Activated naive CD4-positive, alpha-beta T cell treated with anti-CD3 and anti-CD28 coated beads for 36 hours (primary cell): ENCODE results near the gene BRF1. TPM values are rescaled to one million over a fixed set of nuclear protein-coding genes. Genes with fewer than 3 reads are reported as not detected.

Experiments
- CTCF ChIA-PET: fragments of 350-600 bp; sonication (Branson Sonifier 250); formaldehyde crosslinking; loops from one replicate; lab custom pipeline; 2021; ENCODE audit warnings: antibody characterized with exemption; lab: Charles Lee
- DNase-seq: peaks from one replicate; pipeline ENCODE4 v3.0.0-alpha.2; 2020
- H3K27ac Mint-ChIP-seq: one replicate; pipeline ENCODE4 v1.8.0; 2021; ENCODE audit warnings: mild to moderate bottlenecking, mixed read lengths
- H3K27me3 Mint-ChIP-seq: one replicate; pipeline ENCODE4 v1.8.0; 2021; ENCODE audit warnings: low read depth, mixed read lengths
- H3K36me3 Mint-ChIP-seq: one replicate; pipeline ENCODE4 v1.8.0; 2021; ENCODE audit warnings: low read depth, mixed read lengths
- H3K4me1 Mint-ChIP-seq: one replicate; pipeline ENCODE4 v1.8.0; 2021; ENCODE audit warnings: low read depth, mixed read lengths
- H3K4me3 Mint-ChIP-seq: one replicate; pipeline ENCODE4 v1.8.0; 2021; ENCODE audit warnings: mild to moderate bottlenecking, moderate library complexity, mixed read lengths
- H3K9me3 Mint-ChIP-seq: one replicate; pipeline ENCODE4 v1.8.0; 2021; ENCODE audit warnings: mixed read lengths
- intact Hi-C: fragments of 100-400 bp; cut with micrococcal nuclease; formaldehyde crosslinking; loops from one replicate; pipeline ENCODE4 v1.15.1; 2023
- total RNA-seq, 2 experiments: library from RNA; stranded (reverse); gene quantifications; one replicate each; pipeline ENCODE4 v1.2.3, GENCODE V29; 2021

BRF1 gene
- total RNA-seq, 2 experiments from 2014 or later = 20.6 to 23.4 TPM

GRCh38 chr14:105211086-105211757 is 89.6 kb downstream of the BRF1 start:
- CTCF ChIA-PET = interaction anchor here (0.8 kb wide), 1 partner anchor 22 kb away, joined by 3 read pairs; no protein-coding TSS in a partner anchor
- Mint-ChIP-seq H3K9me3 (no peaks in the 10 kb centered on the region), H3K27me3 (no peaks in the 10 kb centered on the region), H3K4me3 (no peak overlapping the region), H3K27ac (no peak overlapping the region), H3K4me1 (no peaks in the 10 kb centered on the region), H3K36me3 (peaks cover 3% of the 10 kb centered on the region)
- DNase-seq = no peak
- intact Hi-C loops = no loop called here

- intact Hi-C loops = no loop called here
- CTCF ChIA-PET = no interaction called here
- Mint-ChIP-seq H3K27me3 (no peaks in the 10 kb centered on the region), H3K4me1 (no peaks in the 10 kb centered on the region), H3K9me3 (no peaks in the 10 kb centered on the region), H3K4me3 (no peak overlapping the region), H3K27ac (no peak overlapping the region), H3K36me3 (peaks cover 3% of the 10 kb centered on the region)
- DNase-seq = no peak
Observed at GRCh38 chr14:105210266-105211025, 90.4 kb downstream of the BRF1 start.

GRCh38 chr14:105209646-105210045 is 91.2 kb downstream of the BRF1 start:
- Mint-ChIP-seq H3K4me3 (no peak overlapping the region), H3K9me3 (no peaks in the 10 kb centered on the region), H3K27ac (no peak overlapping the region), H3K4me1 (no peaks in the 10 kb centered on the region), H3K36me3 (no peaks in the 10 kb centered on the region), H3K27me3 (no peaks in the 10 kb centered on the region)
- CTCF ChIA-PET = no interaction called here
- no peak for DNase-seq
- intact Hi-C loops = no loop called here

- Mint-ChIP-seq H3K27ac (no peak overlapping the region), H3K9me3 (no peaks in the 10 kb centered on the region), H3K27me3 (peaks cover 2% of the 10 kb centered on the region), H3K4me1 (no peaks in the 10 kb centered on the region), H3K36me3 (no peaks in the 10 kb centered on the region), H3K4me3 (no peak overlapping the region)
- intact Hi-C loops = no loop called here
- no peak for DNase-seq
- CTCF ChIA-PET = no interaction called here
Observed at GRCh38 chr14:105209091-105209490, 91.7 kb downstream of the BRF1 start.

- DNase-seq = no peak
- Mint-ChIP-seq H3K27ac (no peak overlapping the region), H3K4me3 (no peak overlapping the region), H3K4me1 (no peaks in the 10 kb centered on the region), H3K9me3 (no peaks in the 10 kb centered on the region), H3K27me3 (peaks cover 2% of the 10 kb centered on the region), H3K36me3 (no peaks in the 10 kb centered on the region)
- intact Hi-C loops = no loop called here
- CTCF ChIA-PET = no interaction called here
Observed at GRCh38 chr14:105208738-105209075, 92.1 kb downstream of the BRF1 start.

- Mint-ChIP-seq H3K36me3 (no peaks in the 10 kb centered on the region), H3K4me3 (no peak overlapping the region), H3K9me3 (no peaks in the 10 kb centered on the region), H3K27ac (no peak overlapping the region), H3K4me1 (no peaks in the 10 kb centered on the region), H3K27me3 (peaks cover 2% of the 10 kb centered on the region)
- no peak for DNase-seq
- CTCF ChIA-PET = no interaction called here
- intact Hi-C loops = no loop called here
Observed at GRCh38 chr14:105207996-105208737, 92.6 kb downstream of the BRF1 start.

GRCh38 chr14:105207460-105207901 is 93.3 kb downstream of the BRF1 start:
- H3K27ac Mint-ChIP-seq = no peak overlapping the region
- peaks cover 2% of the 10 kb centered on the region for H3K27me3 Mint-ChIP-seq
- no peak for DNase-seq
- H3K36me3 Mint-ChIP-seq = no peaks in the 10 kb centered on the region
- H3K4me1 Mint-ChIP-seq = no peaks in the 10 kb centered on the region
- intact Hi-C loops = no loop called here
- CTCF ChIA-PET = no interaction called here
- H3K9me3 Mint-ChIP-seq = no peaks in the 10 kb centered on the region
- H3K4me3 Mint-ChIP-seq = no peak overlapping the region

GRCh38 chr14:105206873-105207272 is 93.9 kb downstream of the BRF1 start:
- Mint-ChIP-seq H3K4me3 (no peak overlapping the region), H3K36me3 (no peaks in the 10 kb centered on the region), H3K4me1 (peaks cover 2% of the 10 kb centered on the region), H3K9me3 (no peaks in the 10 kb centered on the region), H3K27me3 (peaks cover 2% of the 10 kb centered on the region), H3K27ac (no peak overlapping the region)
- no peak for DNase-seq
- CTCF ChIA-PET = no interaction called here
- intact Hi-C loops = no loop called here

GRCh38 chr14:105205673-105206208 is 95.1 kb downstream of the BRF1 start:
- Mint-ChIP-seq H3K9me3 (no peaks in the 10 kb centered on the region), H3K4me3 (no peak overlapping the region), H3K27ac (no peak overlapping the region), H3K27me3 (peaks cover 4% of the 10 kb centered on the region), H3K36me3 (no peaks in the 10 kb centered on the region), H3K4me1 (peaks cover 6% of the 10 kb centered on the region)
- CTCF ChIA-PET = interaction anchor here (0.7 kb wide), 1 partner anchor 146 kb away, joined by 3 read pairs; no protein-coding TSS in a partner anchor
- DNase-seq = no peak
- intact Hi-C loops = no loop called here

- H3K9me3 Mint-ChIP-seq = no peaks in the 10 kb centered on the region
- peaks cover 6% of the 10 kb centered on the region for H3K4me1 Mint-ChIP-seq
- no peak overlapping the region for H3K4me3 Mint-ChIP-seq
- no peak overlapping the region for H3K27ac Mint-ChIP-seq
- H3K36me3 Mint-ChIP-seq = no peaks in the 10 kb centered on the region
- H3K27me3 Mint-ChIP-seq = peaks cover 10% of the 10 kb centered on the region
- CTCF ChIA-PET = interaction anchor here (1.2 to 1.6 kb wide), 2 partner anchors 9 to 147 kb away, joined by 4 to 6 read pairs; no protein-coding TSS in a partner anchor
- intact Hi-C loops = loop anchor here (5.0 kb wide), 1 partner anchor 113 kb away; no protein-coding TSS in a partner anchor
- DNase-seq = no peak
Observed at GRCh38 chr14:105204931-105205672, 95.7 kb downstream of the BRF1 start.

- Mint-ChIP-seq H3K4me1 (peaks cover 6% of the 10 kb centered on the region), H3K27me3 (peaks cover 11% of the 10 kb centered on the region), H3K36me3 (no peaks in the 10 kb centered on the region), H3K27ac (no peak overlapping the region), H3K4me3 (no peak overlapping the region), H3K9me3 (no peaks in the 10 kb centered on the region)
- no peak for DNase-seq
- intact Hi-C loops = loop anchor here (5.0 kb wide), 1 partner anchor 112 kb away; no protein-coding TSS in a partner anchor
- CTCF ChIA-PET = interaction anchor here (1.2 to 1.6 kb wide), 2 partner anchors 9 to 147 kb away, joined by 4 to 6 read pairs; no protein-coding TSS in a partner anchor
Observed at GRCh38 chr14:105204206-105204930, 96.4 kb downstream of the BRF1 start.
